Measurements from ENCODE around the gene HYLS1.

The HYLS1 gene

DNA sequence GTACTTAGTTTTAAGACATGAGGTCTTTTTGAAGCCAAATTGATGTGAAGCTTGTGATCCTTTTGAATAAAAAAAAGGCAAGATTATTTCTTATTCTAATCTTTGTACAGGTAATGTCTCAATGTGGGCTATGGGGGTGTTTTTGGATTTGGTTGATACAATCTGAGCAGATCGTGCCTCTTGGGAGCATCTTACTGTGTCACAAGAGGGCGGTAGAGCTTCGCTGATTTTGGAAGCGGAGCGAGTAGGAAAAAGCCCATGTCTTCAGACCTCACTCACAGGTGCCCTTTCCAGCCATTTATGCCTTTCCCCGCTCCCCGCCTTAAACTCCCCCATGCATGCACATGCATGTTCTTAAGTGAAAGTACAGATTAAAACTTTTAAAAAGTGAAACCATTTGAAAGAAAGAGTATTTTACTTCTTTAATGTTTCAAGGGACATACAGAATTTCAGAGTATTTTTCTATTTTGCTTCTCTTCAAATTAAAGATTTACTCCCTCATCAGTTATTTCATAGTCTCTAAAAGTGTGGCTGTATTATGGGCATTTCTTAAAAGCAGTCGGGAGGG, 35.6 kb downstream of the HYLS1 start:
- TF ChIP-seq, protein P1, sequence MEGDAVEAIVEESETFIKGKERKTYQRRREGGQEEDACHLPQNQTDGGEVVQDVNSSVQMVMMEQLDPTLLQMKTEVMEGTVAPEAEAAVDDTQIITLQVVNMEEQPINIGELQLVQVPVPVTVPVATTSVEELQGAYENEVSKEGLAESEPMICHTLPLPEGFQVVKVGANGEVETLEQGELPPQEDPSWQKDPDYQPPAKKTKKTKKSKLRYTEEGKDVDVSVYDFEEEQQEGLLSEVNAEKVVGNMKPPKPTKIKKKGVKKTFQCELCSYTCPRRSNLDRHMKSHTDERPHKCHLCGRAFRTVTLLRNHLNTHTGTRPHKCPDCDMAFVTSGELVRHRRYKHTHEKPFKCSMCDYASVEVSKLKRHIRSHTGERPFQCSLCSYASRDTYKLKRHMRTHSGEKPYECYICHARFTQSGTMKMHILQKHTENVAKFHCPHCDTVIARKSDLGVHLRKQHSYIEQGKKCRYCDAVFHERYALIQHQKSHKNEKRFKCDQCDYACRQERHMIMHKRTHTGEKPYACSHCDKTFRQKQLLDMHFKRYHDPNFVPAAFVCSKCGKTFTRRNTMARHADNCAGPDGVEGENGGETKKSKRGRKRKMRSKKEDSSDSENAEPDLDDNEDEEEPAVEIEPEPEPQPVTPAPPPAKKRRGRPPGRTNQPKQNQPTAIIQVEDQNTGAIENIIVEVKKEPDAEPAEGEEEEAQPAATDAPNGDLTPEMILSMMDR (conservative IDR thresholded peaks at IDR 0.05), result peak; percentile 95
- no peak overlapping the region for H3K27ac ChIP-seq

DNA sequence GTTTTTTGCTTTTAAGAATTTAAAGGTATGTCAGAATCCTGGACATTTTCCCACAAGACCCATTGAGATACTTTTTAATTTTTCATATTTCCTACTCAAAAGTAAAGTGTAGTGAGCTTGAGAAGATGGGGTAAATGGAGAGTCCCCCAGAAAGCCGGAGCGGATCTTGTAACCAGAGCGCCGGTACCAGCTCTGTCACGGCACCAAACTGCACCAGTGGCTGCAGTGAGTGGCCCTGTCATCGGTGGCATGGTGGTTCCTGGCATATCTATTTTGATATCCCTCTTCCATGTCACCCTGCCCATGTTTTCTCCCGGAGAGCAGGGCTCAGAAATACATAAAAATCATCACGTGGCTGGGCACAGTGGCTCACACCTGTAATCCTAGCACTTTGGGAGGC, 36.2 kb downstream of the HYLS1 start:
- TF ChIP-seq, protein P1 (conservative IDR thresholded peaks at IDR 0.05), result no peak
- no peak overlapping the region for H3K27ac ChIP-seq

GRCh38 chr11:125924384-125925007, 37.0 kb downstream of the HYLS1 start:
- TF ChIP-seq, protein P1 (conservative IDR thresholded peaks at IDR 0.05), result no peak

DNA sequence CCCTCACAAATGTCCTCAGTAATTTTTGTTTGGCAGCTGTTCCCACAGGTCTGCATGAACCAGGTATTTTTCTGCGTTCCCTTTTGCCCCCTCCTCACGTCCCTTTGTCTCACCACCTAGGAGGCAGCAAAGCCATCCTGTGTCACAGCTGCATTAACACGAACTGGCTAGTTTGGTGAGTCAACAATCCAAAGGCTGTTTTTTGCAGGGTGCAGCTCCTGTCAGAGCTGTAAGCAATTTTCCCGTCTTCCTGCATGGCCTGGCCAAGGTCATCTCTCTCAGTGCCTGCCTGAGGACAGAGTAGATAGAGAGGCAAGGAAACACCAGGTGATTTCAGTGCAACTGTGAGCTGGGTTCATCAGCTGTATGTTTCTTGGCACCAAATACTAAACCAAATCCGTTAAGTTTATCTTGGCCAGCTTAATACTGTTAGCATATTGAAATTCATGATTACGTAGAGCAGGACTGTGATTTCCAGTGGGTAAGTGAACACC, 37.8 kb downstream of the HYLS1 start:
- no peak overlapping the region for H3K27ac ChIP-seq
- TF ChIP-seq, protein P1 (conservative IDR thresholded peaks at IDR 0.05), result no peak

More at GRCh38 chr11:125924384-125925007, 37.0 kb downstream of the HYLS1 start:
- no peak overlapping the region for H3K27ac ChIP-seq

- TF ChIP-seq, protein P1 (conservative IDR thresholded peaks at IDR 0.05), result no peak
- H3K27ac ChIP-seq, result no peak overlapping the region
Measured at GRCh38 chr11:125925804-125926203, 38.3 kb downstream of the HYLS1 start.

DNA sequence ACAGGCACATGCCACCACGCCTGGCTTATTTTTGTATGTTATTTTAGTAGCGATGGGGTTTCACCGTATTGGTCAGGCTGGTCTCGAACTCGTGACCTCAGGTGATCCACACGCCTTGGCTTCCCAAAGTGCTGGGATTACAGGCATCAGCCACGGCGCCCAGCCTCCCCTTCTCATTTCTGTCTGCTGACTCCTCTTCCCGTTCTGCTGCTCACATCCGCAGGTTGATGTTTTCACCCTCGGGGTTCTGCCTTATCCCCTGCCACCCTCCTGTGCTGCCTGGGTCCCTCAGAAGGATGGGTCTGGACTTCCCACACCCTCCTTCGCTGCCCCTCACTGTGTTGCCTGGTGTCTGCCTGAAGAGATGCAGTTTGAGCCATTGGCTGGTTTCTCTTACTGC, 39.2 kb downstream of the HYLS1 start:
- TF ChIP-seq, protein P1 (conservative IDR thresholded peaks at IDR 0.05), result no peak
- no peak overlapping the region for H3K27ac ChIP-seq

GRCh38 chr11:125929445-125930075, 42.1 kb downstream of the HYLS1 start:
- TF ChIP-seq, protein P1 (conservative IDR thresholded peaks at IDR 0.05), result no peak
- H3K27ac ChIP-seq, result no peak overlapping the region
